ENCODE results near the gene PCSK6. TPM values are rescaled to one million over a fixed set of nuclear protein-coding genes. Genes with fewer than 3 reads are reported as not detected.
A peak's percentile ranks its signal among the peaks of the same experiment; 100 is the strongest.

PCSK6 gene
- polyA plus RNA-seq, 1 donor, result 9.8 TPM

GRCh38 chr15:101522621-101523559 lies 33.4 kb upstream of the PCSK6 start:
- no peak for DNase-seq

GRCh38 chr15:101522091-101522490 lies 32.6 kb upstream of the PCSK6 start:
- no peak for DNase-seq

- no peak for DNase-seq
Measured at GRCh38 chr15:101521591-101521990, 32.1 kb upstream of the PCSK6 start.

- DNase-seq, result no peak
Measured at GRCh38 chr15:101521069-101521468, 31.6 kb upstream of the PCSK6 start.

- no peak for DNase-seq
Measured at GRCh38 chr15:101520395-101520794, 30.9 kb upstream of the PCSK6 start.

GRCh38 chr15:101517504-101517903 lies 28.0 kb upstream of the PCSK6 start:
- no peak for DNase-seq

- no peak for DNase-seq
Measured at GRCh38 chr15:101514318-101514717, 24.8 kb upstream of the PCSK6 start.

- DNase-seq, result no peak
Measured at GRCh38 chr15:101511717-101512116, 22.2 kb upstream of the PCSK6 start.

- DNase-seq, result no peak
Measured at GRCh38 chr15:101510212-101511197, 21.0 kb upstream of the PCSK6 start.

- DNase-seq, result no peak
Measured at GRCh38 chr15:101509279-101509678, 19.8 kb upstream of the PCSK6 start.

GRCh38 chr15:101506491-101506890 lies 17.0 kb upstream of the PCSK6 start:
- no peak for DNase-seq

GRCh38 chr15:101505610-101506337 lies 16.3 kb upstream of the PCSK6 start:
- DNase-seq, result no peak

GRCh38 chr15:101504866-101505609 lies 15.5 kb upstream of the PCSK6 start:
- DNase-seq, result no peak

- DNase-seq, result no peak
Measured at GRCh38 chr15:101504373-101504772, 14.9 kb upstream of the PCSK6 start.

GRCh38 chr15:101503296-101503599 lies 13.7 kb upstream of the PCSK6 start:
- DNase-seq, result no peak

- no peak for DNase-seq
Measured at GRCh38 chr15:101502572-101503295, 13.2 kb upstream of the PCSK6 start.

GRCh38 chr15:101501703-101502373 lies 12.3 kb upstream of the PCSK6 start:
- DNase-seq, result no peak

- DNase-seq, result no peak
Measured at GRCh38 chr15:101500865-101501551, 11.5 kb upstream of the PCSK6 start.

- DNase-seq, result peak; percentile 57
Measured at GRCh38 chr15:101499863-101500713, 10.6 kb upstream of the PCSK6 start.

Data from hindlimb muscle (tissue), 1 donor.